Body of pancreas (tissue), 4 donors: ENCODE results near the gene PAFAH2.

Source experiments
- CTCF ChIP-seq, 7 experiments: fragments of 450-650 bp in 4 of 7; fragments of 200-600 bp in 3 of 7; sonication (generic) in 3 of 7; IDR thresholded peaks; one replicate each; pipeline ENCODE4 v1.5.1; 2016 to 2019; ENCODE audit warnings: antibody characterized with exemption in 7 of 7
- POLR2A ChIP-seq, 3 donors: fragments of 450-650 bp; IDR thresholded peaks; one replicate each; pipeline ENCODE4 v1.6.1; 2016; ENCODE audit warnings: antibody characterized with exemption in 3 of 3, mild to moderate bottlenecking in 2 of 3

GRCh38 chr1:26022404-26022779 lies 24.5 kb upstream of the PAFAH2 start:
- TF ChIP-seq POLR2A (IDR thresholded peaks at IDR 0.05) (no peak), CTCF (IDR thresholded peaks at IDR 0.05) (no peak)
